OCI-LY1 (cell line): ENCODE data around the gene ACOT11.
A peak's percentile ranks its signal among the peaks of the same experiment; 100 is the strongest.

ENCODE experiments used
- H2AFZ ChIP-seq: fragments of 200-600 bp; sonication (generic), shearing (Covaris generic); 2 replicates; pipeline ENCODE4 v1.6.0; 2014; ENCODE audit warnings: antibody characterized with exemption, mild to moderate bottlenecking, low read length
- H3F3A ChIP-seq: fragments of 200-600 bp; sonication (generic), shearing (Covaris generic); 2 replicates; pipeline ENCODE4 v1.6.0; 2014; ENCODE audit warnings: mild to moderate bottlenecking, antibody characterized with exemption, low read length, moderate library complexity; ENCODE audit not compliant: insufficient read depth
- H3K27ac ChIP-seq: fragments of 200-600 bp; sonication (generic); 2 replicates; pipeline ENCODE4 v1.5.1; 2014; ENCODE audit warnings: low read length, mixed run types, mild to moderate bottlenecking, low read depth; ENCODE audit not compliant: poor library complexity, severe bottlenecking
- H3K27me3 ChIP-seq: fragments of 200-600 bp; sonication (generic); 2 replicates; pipeline ENCODE4 v1.6.0; 2014; ENCODE audit warnings: antibody characterized with exemption, mild to moderate bottlenecking, low read length, moderate library complexity; ENCODE audit not compliant: insufficient read depth
- H3K36me3 ChIP-seq: fragments of 200-600 bp; sonication (generic); 2 replicates; pipeline ENCODE4 v1.6.1; 2014; ENCODE audit warnings: mild to moderate bottlenecking, antibody characterized with exemption, low read length, moderate library complexity, mixed read lengths; ENCODE audit not compliant: insufficient read depth
- H3K4me1 ChIP-seq: fragments of 200-600 bp; sonication (generic); 2 replicates; pipeline ENCODE4 v1.5.1; 2014; ENCODE audit warnings: mild to moderate bottlenecking, low read length, moderate library complexity; ENCODE audit not compliant: insufficient read depth, severe bottlenecking
- H3K4me2 ChIP-seq: fragments of 200-600 bp; sonication (generic), shearing (Covaris generic); 2 replicates; pipeline ENCODE4 v1.6.1; 2014; ENCODE audit warnings: low read length
- H3K4me3 ChIP-seq: fragments of 200-600 bp; sonication (generic); 2 replicates; pipeline ENCODE4 v1.5.1; 2014; ENCODE audit warnings: low read length, low read depth, mild to moderate bottlenecking, mixed read lengths; ENCODE audit not compliant: poor library complexity, severe bottlenecking
- H3K79me2 ChIP-seq: fragments of 200-600 bp; shearing (Covaris generic); 2 replicates; pipeline ENCODE4 v1.6.1; 2016; ENCODE audit warnings: mixed run types, low read length, mixed read lengths; ENCODE audit not compliant: insufficient read depth
- H3K9ac ChIP-seq: fragments of 200-600 bp; sonication (generic), shearing (Covaris generic); 2 replicates; pipeline ENCODE4 v1.6.1; 2014; ENCODE audit warnings: mild to moderate bottlenecking, low read length, mixed read lengths
- H3K9me2 ChIP-seq: fragments of 200-600 bp; sonication (generic), shearing (Covaris generic); 2 replicates; pipeline ENCODE4 v1.6.1; 2014; ENCODE audit warnings: low read depth, mild to moderate bottlenecking, low read length, mixed read lengths
- H3K9me3 ChIP-seq: fragments of 200-600 bp; shearing (Covaris generic); 2 replicates; pipeline ENCODE4 v1.6.1; 2014; ENCODE audit warnings: low read length, mixed read lengths
- H4K20me1 ChIP-seq: fragments of 200-600 bp; sonication (generic), shearing (Covaris generic); 2 replicates; pipeline ENCODE4 v1.6.0; 2016; ENCODE audit warnings: mild to moderate bottlenecking, low read length; ENCODE audit not compliant: insufficient read depth
- EZH2 ChIP-seq: fragments of 200-600 bp; sonication (generic), shearing (Covaris generic); IDR thresholded peaks from 2 replicates; pipeline ENCODE4 v1.8.0; 2017; ENCODE audit warnings: borderline replicate concordance, mixed run types, mild to moderate bottlenecking, antibody characterized with exemption, low read length, moderate library complexity, mixed read lengths
- TF ChIP-seq, protein P1 (sequence below): fragments of 200-600 bp; sonication (generic), shearing (Covaris generic); IDR thresholded peaks from 2 replicates; pipeline ENCODE4 v1.5.1; 2017; ENCODE audit warnings: mild to moderate bottlenecking, antibody characterized with exemption, low read length, moderate library complexity, mixed read lengths

ACOT11 gene

DNA sequence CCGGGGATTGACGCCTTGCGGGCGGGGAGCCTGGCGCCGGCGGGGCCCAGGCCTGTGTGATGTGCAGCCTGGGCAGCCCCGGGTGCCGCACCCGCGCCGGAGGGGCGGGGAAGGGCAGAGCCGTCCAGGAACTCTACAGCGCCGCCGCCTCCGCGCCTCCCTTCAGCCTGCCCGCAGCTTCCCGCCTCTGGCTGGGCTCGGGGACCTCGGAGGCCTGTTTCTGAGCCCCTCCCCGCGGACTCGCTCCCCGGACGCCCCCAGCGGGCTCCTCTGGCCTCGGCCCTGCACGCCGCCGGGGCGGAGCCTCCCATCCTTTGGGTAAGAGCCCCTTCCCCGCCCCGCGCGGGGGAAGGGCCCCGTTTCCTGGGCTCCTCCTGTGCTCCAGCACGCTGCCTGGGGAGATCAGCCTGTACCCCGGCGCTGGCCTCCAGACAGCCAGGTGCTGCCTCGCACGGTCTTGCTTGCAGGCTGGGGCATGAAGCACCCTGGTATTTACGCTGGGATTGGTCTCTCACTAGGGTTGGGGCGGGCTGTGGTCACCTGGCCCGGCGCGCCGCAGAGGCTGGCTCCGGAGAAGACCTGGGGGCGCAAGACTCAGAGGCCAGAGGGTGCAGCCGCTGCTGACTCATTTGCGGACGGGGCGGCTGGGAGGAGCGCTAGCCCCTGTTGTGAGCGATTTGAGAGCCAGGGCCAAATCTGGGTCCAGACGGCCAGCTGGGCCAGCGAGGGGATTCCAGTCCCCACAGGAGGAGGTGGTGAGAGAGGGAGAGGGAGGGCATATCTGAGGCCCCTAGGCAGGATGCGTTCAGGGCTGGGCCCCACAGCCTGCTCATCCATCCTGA is 5.7 kb upstream of the ACOT11 start:
- Histone ChIP-seq H3K27ac (no peak overlapping the region), H3K4me1 (no peaks in the 10 kb centered on the region)
- TF ChIP-seq, protein P1, sequence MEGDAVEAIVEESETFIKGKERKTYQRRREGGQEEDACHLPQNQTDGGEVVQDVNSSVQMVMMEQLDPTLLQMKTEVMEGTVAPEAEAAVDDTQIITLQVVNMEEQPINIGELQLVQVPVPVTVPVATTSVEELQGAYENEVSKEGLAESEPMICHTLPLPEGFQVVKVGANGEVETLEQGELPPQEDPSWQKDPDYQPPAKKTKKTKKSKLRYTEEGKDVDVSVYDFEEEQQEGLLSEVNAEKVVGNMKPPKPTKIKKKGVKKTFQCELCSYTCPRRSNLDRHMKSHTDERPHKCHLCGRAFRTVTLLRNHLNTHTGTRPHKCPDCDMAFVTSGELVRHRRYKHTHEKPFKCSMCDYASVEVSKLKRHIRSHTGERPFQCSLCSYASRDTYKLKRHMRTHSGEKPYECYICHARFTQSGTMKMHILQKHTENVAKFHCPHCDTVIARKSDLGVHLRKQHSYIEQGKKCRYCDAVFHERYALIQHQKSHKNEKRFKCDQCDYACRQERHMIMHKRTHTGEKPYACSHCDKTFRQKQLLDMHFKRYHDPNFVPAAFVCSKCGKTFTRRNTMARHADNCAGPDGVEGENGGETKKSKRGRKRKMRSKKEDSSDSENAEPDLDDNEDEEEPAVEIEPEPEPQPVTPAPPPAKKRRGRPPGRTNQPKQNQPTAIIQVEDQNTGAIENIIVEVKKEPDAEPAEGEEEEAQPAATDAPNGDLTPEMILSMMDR, result no peak
- TF ChIP-seq EZH2, result no peak

DNA sequence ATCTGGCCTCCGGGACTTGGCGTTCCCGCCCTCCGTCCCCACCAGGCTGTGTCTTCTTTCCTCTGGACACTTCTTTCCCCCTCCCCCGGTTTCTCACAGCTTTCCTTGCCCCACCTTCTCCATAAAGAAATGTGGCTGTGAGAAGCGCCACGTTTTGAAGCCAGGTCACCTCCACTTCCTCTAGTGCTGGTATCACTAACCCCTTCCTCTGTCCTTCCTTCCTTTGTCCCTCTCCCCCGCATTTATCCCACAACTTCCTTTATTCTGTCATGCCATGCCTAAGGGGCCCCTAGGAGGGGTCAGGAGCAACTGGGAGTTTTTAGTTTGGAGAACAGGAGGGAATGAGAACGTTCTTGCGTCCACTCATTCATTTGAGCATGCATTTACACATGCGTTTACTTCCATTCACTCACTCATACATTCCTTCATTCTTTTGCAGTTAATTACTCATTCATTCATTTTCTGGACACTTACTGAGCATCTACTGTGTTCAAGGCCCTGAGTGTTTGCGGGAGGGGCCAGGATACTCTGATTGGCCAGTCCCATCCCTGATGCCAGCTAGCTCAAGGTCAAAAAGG is 5.0 kb upstream of the ACOT11 start:
- TF ChIP-seq, protein P1, result no peak
- TF ChIP-seq EZH2, result no peak
- H3K4me1 ChIP-seq, result no peaks in the 10 kb centered on the region

More for the DNA sequence above, 5.7 kb upstream of the ACOT11 start:
- no peaks in the 10 kb centered on the region for H3K79me2 ChIP-seq
- H3F3A ChIP-seq, result no peaks in the 10 kb centered on the region
- peak overlapping the region; percentile 22 for H3K4me3 ChIP-seq
- H2AFZ ChIP-seq, result no peak overlapping the region
- no peaks in the 10 kb centered on the region for H4K20me1 ChIP-seq
- H3K9me3 ChIP-seq, result no peaks in the 10 kb centered on the region
- H3K4me2 ChIP-seq, result peak overlapping the region; percentile 29
- H3K36me3 ChIP-seq, result no peaks in the 10 kb centered on the region
- peaks cover 17% of the 10 kb centered on the region for H3K27me3 ChIP-seq
- H3K9ac ChIP-seq, result no peak overlapping the region
- H3K9me2 ChIP-seq, result no peaks in the 10 kb centered on the region

DNA sequence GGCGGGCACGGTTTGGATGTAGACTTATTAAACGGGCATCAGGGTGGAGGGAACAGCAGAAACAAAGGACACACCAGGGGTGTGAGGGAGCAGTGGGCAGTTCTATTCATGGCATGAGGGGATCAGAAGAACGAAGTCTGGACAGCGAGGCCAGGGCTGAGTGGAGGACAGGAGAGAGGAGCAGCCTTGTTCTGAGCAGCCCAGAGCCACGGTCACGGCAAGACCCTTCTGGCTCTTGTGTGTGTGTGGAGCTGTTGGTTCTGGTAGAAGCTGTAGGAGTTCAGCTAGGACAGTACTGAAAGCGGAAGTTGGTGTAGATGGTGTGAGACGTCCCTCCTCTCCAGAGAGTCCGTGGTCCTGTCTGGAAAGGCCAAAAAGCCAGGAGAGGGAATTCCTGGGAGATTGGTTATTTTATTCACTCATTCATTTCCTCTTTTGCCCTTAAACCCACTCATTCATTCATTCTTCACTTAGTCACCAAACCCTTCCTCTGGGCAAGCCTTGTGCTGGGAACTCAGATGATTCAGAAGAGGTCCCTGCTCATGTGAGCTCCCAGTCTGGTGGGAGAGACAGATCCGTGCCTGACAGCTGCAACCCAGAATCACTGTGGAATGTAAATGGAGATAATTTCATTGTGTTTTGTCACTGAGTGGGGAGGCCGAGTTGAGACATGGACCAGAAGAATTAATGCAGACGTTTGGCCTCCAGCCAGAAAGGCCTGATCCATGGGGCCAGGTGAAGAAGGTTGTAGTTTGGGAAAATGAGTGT is 4.1 kb upstream of the ACOT11 start:
- Histone ChIP-seq H3K9me2 (no peaks in the 10 kb centered on the region), H2AFZ (no peak overlapping the region), H3K4me3 (no peak overlapping the region), H3K79me2 (no peaks in the 10 kb centered on the region), H3F3A (no peaks in the 10 kb centered on the region), H3K4me1 (no peaks in the 10 kb centered on the region), H3K36me3 (no peaks in the 10 kb centered on the region), H3K27me3 (peaks cover 17% of the 10 kb centered on the region), H3K4me2 (no peak overlapping the region), H3K9ac (no peak overlapping the region), H3K9me3 (no peaks in the 10 kb centered on the region), H4K20me1 (no peaks in the 10 kb centered on the region), H3K27ac (no peak overlapping the region)
- TF ChIP-seq EZH2, result no peak
- TF ChIP-seq, protein P1, result no peak

More for the DNA sequence above, 5.0 kb upstream of the ACOT11 start:
- peaks cover 17% of the 10 kb centered on the region for H3K27me3 ChIP-seq
- no peaks in the 10 kb centered on the region for H3K79me2 ChIP-seq
- H4K20me1 ChIP-seq, result no peaks in the 10 kb centered on the region
- no peak overlapping the region for H3K4me2 ChIP-seq
- H3K36me3 ChIP-seq, result no peaks in the 10 kb centered on the region
- H3K4me3 ChIP-seq, result no peak overlapping the region
- H3K9me2 ChIP-seq, result no peaks in the 10 kb centered on the region
- no peak overlapping the region for H3K9ac ChIP-seq
- H3K9me3 ChIP-seq, result no peaks in the 10 kb centered on the region
- H3K27ac ChIP-seq, result no peak overlapping the region
- no peaks in the 10 kb centered on the region for H3F3A ChIP-seq
- H2AFZ ChIP-seq, result no peak overlapping the region
